H1 (cell line): ENCODE data around the gene DOCK9. TPM values are rescaled to one million over a fixed set of nuclear protein-coding genes. Genes with fewer than 3 reads are reported as not detected.

Experiments
- CTCF ChIA-PET: fragments of 300-600 bp; sonication (Branson Sonifier 250); formaldehyde crosslinking; loops from one replicate; lab custom pipeline; 2021; ENCODE audit not compliant: partially characterized antibody; lab: Charles Lee
- POLR2A ChIA-PET: fragments of 300-600 bp; sonication (Branson Sonifier 250); formaldehyde crosslinking; loops from one replicate; lab custom pipeline; 2021; ENCODE audit warnings: inconsistent platforms; ENCODE audit not compliant: partially characterized antibody; lab: Charles Lee
- DNase-seq, 2 experiments: peaks; one replicate each; pipeline versions ENCODE4 v3.0.0 to v3.0.0-alpha.2; 2010 to 2022; ENCODE audit warnings: low spot score in 2 of 2, low read depth in 1 of 2, mixed read lengths in 1 of 2
- FAIRE-seq: peaks from 2 replicates; lab custom pipeline; 2011; peaks lifted over from hg19 to GRCh38; lab: Jason Lieb, UNC
- H2AFZ ChIP-seq: 2 replicates; pipeline ENCODE4 v1.8.1; 2012; ENCODE audit warnings: low read length, inconsistent platforms
- H2AK5ac ChIP-seq: 2 replicates; pipeline ENCODE4 v1.6.1; 2013; ENCODE audit warnings: low read depth, low read length
- H2BK120ac ChIP-seq: replicated peaks from 2 replicates; pipeline ENCODE3; 2013; ENCODE audit warnings: low read depth, low read length, inconsistent platforms
- H2BK12ac ChIP-seq: 2 replicates; pipeline ENCODE4 v1.6.1; 2013; ENCODE audit warnings: low read depth, low read length
- H2BK15ac ChIP-seq: 2 replicates; pipeline ENCODE4 v1.6.1; 2013; ENCODE audit warnings: low read length
- H2BK20ac ChIP-seq: 2 replicates; pipeline ENCODE4 v1.6.1; 2013; ENCODE audit warnings: low read length
- H2BK5ac ChIP-seq: 2 replicates; pipeline ENCODE4 v1.6.1; 2013; ENCODE audit warnings: low read depth, low read length
- H3K14ac ChIP-seq: 2 replicates; pipeline ENCODE4 v1.6.1; 2013; ENCODE audit warnings: inconsistent platforms; ENCODE audit not compliant: insufficient read length
- H3K18ac ChIP-seq: 2 replicates; pipeline ENCODE4 v1.6.1; 2013; ENCODE audit warnings: low read length; ENCODE audit errors: extremely low read depth
- H3K23ac ChIP-seq: 2 replicates; pipeline ENCODE4 v1.6.1; 2013; ENCODE audit warnings: inconsistent platforms; ENCODE audit not compliant: insufficient read length
- H3K23me2 ChIP-seq: 2 replicates; pipeline ENCODE4 v1.6.1; 2013; ENCODE audit warnings: low read depth, low read length
- H3K27ac ChIP-seq: 2 replicates; pipeline ENCODE4 v1.6.1; 2011; ENCODE audit warnings: low read depth, low read length, inconsistent platforms
- H3K27me3 ChIP-seq, 4 experiments: replicated peaks in 1 of 4; 1 replicate in 1 of 4; 2 replicates in 3 of 4; pipeline versions ENCODE4 v1.6.1 to v1.8.1; 2011 to 2013; ENCODE audit warnings: low read length in 3 of 4, mild to moderate bottlenecking in 3 of 4, inconsistent platforms in 2 of 4, mixed read lengths in 2 of 4, moderate library complexity in 1 of 4; ENCODE audit not compliant: control insufficient read depth in 3 of 4, insufficient read depth in 3 of 4; ENCODE audit errors: extremely low read depth in 1 of 4
- H3K36me3 ChIP-seq, 4 experiments: 2 replicates each; pipeline versions ENCODE4 v1.6.1 to v1.8.1; 2011 to 2013; ENCODE audit warnings: mild to moderate bottlenecking in 4 of 4, low read length in 3 of 4, moderate library complexity in 2 of 4, control low read depth in 1 of 4, inconsistent platforms in 1 of 4; ENCODE audit not compliant: insufficient read depth in 4 of 4, control insufficient read depth in 2 of 4
- H3K4ac ChIP-seq: replicated peaks from 2 replicates; pipeline ENCODE3; 2013; ENCODE audit warnings: low read length, low read depth, mixed read lengths, inconsistent platforms; ENCODE audit not compliant: insufficient read length
- H3K4me1 ChIP-seq, 4 experiments: replicated peaks in 1 of 4; 1 replicate in 1 of 4; 2 replicates in 3 of 4; pipeline versions ENCODE4 v1.6.1 to v1.8.1; 2011 to 2013; ENCODE audit warnings: low read length in 3 of 4, inconsistent platforms in 2 of 4, mixed read lengths in 1 of 4; ENCODE audit not compliant: insufficient read depth in 4 of 4, control insufficient read depth in 3 of 4
- H3K4me2 ChIP-seq, 2 experiments: 2 replicates each; pipeline versions ENCODE4 v1.6.1 to v1.8.1; 2011 to 2013; ENCODE audit warnings: low read depth in 2 of 2, low read length in 2 of 2, control low read depth in 1 of 2, inconsistent platforms in 1 of 2, mild to moderate bottlenecking in 1 of 2; ENCODE audit not compliant: insufficient read depth in 1 of 2
- H3K4me3 ChIP-seq, 4 experiments: fragments of 200-600, 300-600 bp in 1 of 4; sonication (generic), shearing (Covaris generic), sonication (Bioruptor Twin) in 1 of 4; 2 replicates each; pipeline versions ENCODE4 v1.5.1 to v1.8.1; 2011 to 2016; ENCODE audit warnings: low read length in 4 of 4, low read depth in 3 of 4, control low read depth in 2 of 4, inconsistent platforms in 2 of 4, mild to moderate bottlenecking in 2 of 4, mixed read lengths in 1 of 4, moderate library complexity in 1 of 4; ENCODE audit not compliant: insufficient read depth in 2 of 4; ENCODE audit errors: extremely low read depth in 1 of 4
- H3K56ac ChIP-seq: replicated peaks from 2 replicates; pipeline ENCODE3; 2013; ENCODE audit warnings: low read depth, mild to moderate bottlenecking, mixed read lengths, low read length, inconsistent platforms; ENCODE audit not compliant: insufficient read length
- H3K79me1 ChIP-seq: 2 replicates; pipeline ENCODE4 v1.6.1; 2013; ENCODE audit warnings: low read depth, low read length, control low read depth
- H3K79me2 ChIP-seq, 2 experiments: 2 replicates each; pipeline versions ENCODE4 v1.6.1 to v1.8.1; 2012 to 2013; ENCODE audit warnings: low read length in 2 of 2, mild to moderate bottlenecking in 2 of 2, inconsistent platforms in 1 of 2; ENCODE audit not compliant: insufficient read depth in 2 of 2, control insufficient read depth in 1 of 2
- H3K9ac ChIP-seq, 4 experiments: replicated peaks in 1 of 4; 1 replicate in 1 of 4; 2 replicates in 3 of 4; pipeline versions ENCODE4 v1.6.1 to v1.8.1; 2011 to 2013; ENCODE audit warnings: low read depth in 3 of 4, low read length in 3 of 4, control low read depth in 2 of 4, mild to moderate bottlenecking in 2 of 4, moderate library complexity in 2 of 4, inconsistent platforms in 1 of 4; ENCODE audit errors: extremely low read depth in 1 of 4
- H3K9me3 ChIP-seq, 2 experiments: 2 replicates each; pipeline versions ENCODE4 v1.6.1 to v1.8.1; 2012 to 2013; ENCODE audit warnings: mild to moderate bottlenecking in 2 of 2, moderate library complexity in 2 of 2, control low read depth in 1 of 2, inconsistent platforms in 1 of 2, low read depth in 1 of 2, low read length in 1 of 2, mixed read lengths in 1 of 2; ENCODE audit not compliant: insufficient read depth in 2 of 2
- H4K20me1 ChIP-seq, 2 experiments: replicated peaks in 1 of 2; 2 replicates each; pipeline versions ENCODE3 to v1.8.1; 2011 to 2013; ENCODE audit warnings: inconsistent platforms in 2 of 2, low read length in 2 of 2, mild to moderate bottlenecking in 1 of 2; ENCODE audit not compliant: insufficient read depth in 2 of 2, control insufficient read depth in 1 of 2
- H4K5ac ChIP-seq: 2 replicates; pipeline ENCODE4 v1.6.1; 2013; ENCODE audit warnings: low read length, low read depth, mixed read lengths, inconsistent platforms; ENCODE audit not compliant: insufficient read length
- H4K8ac ChIP-seq: 2 replicates; pipeline ENCODE4 v1.8.0; 2013; ENCODE audit warnings: mild to moderate bottlenecking, moderate library complexity, low read length, inconsistent platforms; ENCODE audit not compliant: insufficient read depth; ENCODE audit errors: extremely low read depth
- H4K91ac ChIP-seq: replicated peaks from 2 replicates; pipeline ENCODE3; 2013; ENCODE audit warnings: low read length, mixed read lengths, inconsistent platforms; ENCODE audit not compliant: insufficient read length
- ASH2L ChIP-seq: fragments of 200-600, 300-600 bp; sonication (generic); IDR thresholded peaks from one replicate; pipeline ENCODE4 v1.7.1; 2017; ENCODE audit warnings: low read length
- BCL11A ChIP-seq, 2 experiments: IDR thresholded peaks; one replicate each; pipeline ENCODE4 v1.6.1; 2011; ENCODE audit warnings: low read depth in 2 of 2, low read length in 2 of 2, mild to moderate bottlenecking in 2 of 2
- CEBPB ChIP-seq: IDR thresholded peaks from 2 replicates; pipeline ENCODE4 v1.6.1; 2012; ENCODE audit warnings: low read depth, low read length
- EZH2 ChIP-seq: fragments of 200-600 bp; sonication (generic); IDR thresholded peaks from 2 replicates; pipeline ENCODE4 v1.7.1; 2012; ENCODE audit warnings: low read depth, mild to moderate bottlenecking, moderate library complexity, low read length, inconsistent platforms; ENCODE audit not compliant: severe bottlenecking
- FOSL1 ChIP-seq: IDR thresholded peaks from 2 replicates; pipeline ENCODE4 v1.6.1; 2011; ENCODE audit warnings: mild to moderate bottlenecking, low read depth, low read length, moderate library complexity; ENCODE audit not compliant: insufficient read depth
- KDM4A ChIP-seq: IDR thresholded peaks from one replicate; pipeline ENCODE4 v1.7.1; 2012; ENCODE audit warnings: low read depth, mild to moderate bottlenecking, moderate library complexity, low read length, inconsistent platforms; ENCODE audit not compliant: severe bottlenecking
- KDM5A ChIP-seq: fragments of 200-600 bp; IDR thresholded peaks from 2 replicates; pipeline ENCODE4 v1.7.1; 2012; ENCODE audit warnings: mild to moderate bottlenecking, low read length, inconsistent platforms, mixed read lengths
- MAFK ChIP-seq: IDR thresholded peaks from 2 replicates; pipeline ENCODE4 v1.6.1; 2012; ENCODE audit warnings: low read depth, mild to moderate bottlenecking, improper control_type of control experiment, low read length
- POLR2A ChIP-seq, 2 experiments: IDR thresholded peaks; 1 replicate in 1 of 2; 2 replicates in 1 of 2; pipeline ENCODE4 v1.6.1; 2011; ENCODE audit warnings: low read depth in 2 of 2, low read length in 2 of 2, mild to moderate bottlenecking in 2 of 2; ENCODE audit errors: control extremely low read depth in 1 of 2
- TAF1 ChIP-seq: IDR thresholded peaks from 2 replicates; pipeline ENCODE4 v1.6.1; 2011; ENCODE audit warnings: mild to moderate bottlenecking, low read depth, low read length
- TEAD4 ChIP-seq: IDR thresholded peaks from 2 replicates; pipeline ENCODE4 v1.6.1; 2012; ENCODE audit warnings: low read depth, low read length, inconsistent platforms, mixed read lengths
- WGBS, 2 experiments: shearing (Covaris generic) in 1 of 2; methylation state at CpG; one replicate each; pipeline versions ENCODE4 v1.1.6 to v1.1.7; 2013 to 2015; ENCODE audit warnings: low lambda C conversion rate in 2 of 2, mixed read lengths in 2 of 2, inconsistent platforms in 1 of 2, low coverage in 1 of 2, missing lambda C conversion rate in 1 of 2; ENCODE audit not compliant: insufficient replicate concordance in 2 of 2, insufficient coverage in 1 of 2, insufficient read length in 1 of 2; ENCODE audit errors: extremely low coverage in 1 of 2, missing lambda C conversion rate in 1 of 2; 5-methylcytosine and 5-hydroxymethylcytosine counted together
- polyA plus RNA-seq, 7 experiments: library from polyadenylated mRNA; depleted of rRNA in 3 of 7; stranded (reverse) in 5 of 7; unstranded in 2 of 7; fragments of >200 nt in 5 of 7; fragments of 200-250 nt in 2 of 7; gene quantifications; 1 replicate in 5 of 7; 2 replicates in 1 of 7; 4 replicates in 1 of 7; pipeline versions ENCODE4 v1.2.1 to v1.2.3, GENCODE V29; 2011 to 2013; ENCODE audit warnings: missing spikeins in 2 of 7, mixed read lengths in 2 of 7
- total RNA-seq: library from RNA; stranded (reverse); fragmentation: NEBNext Ultra II Directional; extraction: Animal tissue kit (Norgen Biotek cat#: 25700); gene quantifications from 2 replicates; pipeline ENCODE4 v1.2.1, GENCODE V29; 2021
- TF ChIP-seq, protein P1 (sequence below): IDR thresholded peaks from 2 replicates; pipeline ENCODE4 v1.6.1; 2012; ENCODE audit warnings: low read length, inconsistent platforms
- TF ChIP-seq, protein P2 (sequence below): IDR thresholded peaks from 2 replicates; pipeline ENCODE4 v1.6.1; 2012; ENCODE audit warnings: inconsistent platforms

Gene DOCK9
- total and polyA plus RNA-seq, 2 of the 8 experiments (the other 6 are each of a cell fraction or from before 2014, with no cell fraction given), result 21.6 to 31.5 TPM

DNA sequence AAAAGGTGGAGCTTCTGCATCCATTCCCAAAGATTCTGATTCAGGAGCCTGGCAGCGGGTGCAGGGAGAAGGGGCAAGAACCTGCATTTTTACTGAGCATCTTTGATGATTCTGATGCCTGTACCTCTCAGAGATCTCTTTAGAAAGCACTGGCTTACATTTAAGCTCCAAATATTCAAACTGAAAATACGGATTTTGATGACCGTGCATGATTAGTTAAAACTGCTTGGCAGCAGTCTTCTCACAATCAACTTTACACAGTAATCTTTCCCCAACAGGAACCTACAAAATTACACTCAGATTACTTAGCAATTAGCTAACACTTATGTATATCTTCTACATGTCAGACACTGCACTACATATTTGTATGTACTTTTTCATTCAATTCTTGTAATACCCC is 108.9 kb downstream of the DOCK9 start:
- no peak overlapping the region for H3K9ac ChIP-seq
- no peak overlapping the region for H3K23ac ChIP-seq
- H3K27me3 ChIP-seq, result no peaks in the 10 kb centered on the region
- H3K27ac ChIP-seq, result no peak overlapping the region
- ChIA-PET POLR2A (no interaction called here), CTCF (interaction anchor here (0.8 to 6.8 kb wide), 16 partner anchors 9 to 565 kb away, joined by 3 to 71 read pairs (median 4); no protein-coding TSS in a partner anchor)
- no peaks in the 10 kb centered on the region for H3K79me1 ChIP-seq
- H2BK120ac ChIP-seq, result no peak overlapping the region
- no peak overlapping the region for H2BK20ac ChIP-seq
- H3K56ac ChIP-seq, result no peak overlapping the region
- peaks cover 11 to 14% of the 10 kb centered on the region in 2 experiments for H3K9me3 ChIP-seq
- H3K79me2 ChIP-seq, result no peaks in the 10 kb centered on the region
- no peak for DNase-seq
- H4K8ac ChIP-seq, result no peak overlapping the region
- peaks cover 0 to 8% (median 3%) of the 10 kb centered on the region in 4 experiments; a peak in 3 of 8 replicates for H3K36me3 ChIP-seq
- no peak overlapping the region for H2BK12ac ChIP-seq
- no peak overlapping the region for H2AK5ac ChIP-seq
- FAIRE-seq, result no peak
- no peaks in the 10 kb centered on the region for H4K20me1 ChIP-seq
- H2BK15ac ChIP-seq, result no peak overlapping the region
- 89% methylated on average over 3 of the region's 3 CpGs; no CpG with 5 or more reads in 1 of the 2 experiments for WGBS, 2 experiments
- no peak overlapping the region for H3K4me3 ChIP-seq
- H3K4ac ChIP-seq, result no peak overlapping the region
- no peak overlapping the region for H3K4me2 ChIP-seq
- no peak overlapping the region for H2BK5ac ChIP-seq
- no peak overlapping the region for H3K18ac ChIP-seq
- no peak overlapping the region for H2AFZ ChIP-seq
- no peaks in the 10 kb centered on the region for H3K23me2 ChIP-seq
- no peak overlapping the region for H4K91ac ChIP-seq
- no peak overlapping the region for H3K14ac ChIP-seq
- no peaks in the 10 kb centered on the region for H3K4me1 ChIP-seq
- no peak overlapping the region for H4K5ac ChIP-seq
- TF ChIP-seq TEAD4 (no peak), KDM5A (no peak), ASH2L (no peak), CEBPB (no peak), EZH2 (no peak), POLR2A (IDR thresholded peaks at IDR 0.05; ENCODE audit: control extremely low read depth in 1 of 2, low read depth in 2 of 2, low read length in 2 of 2) (no peak), MAFK (no peak), FOSL1 (no peak), KDM4A (no peak), BCL11A (IDR thresholded peaks at IDR 0.05; ENCODE audit: low read depth in 2 of 2, low read length in 2 of 2) (no peak), TAF1 (no peak)
- TF ChIP-seq, protein P1, sequence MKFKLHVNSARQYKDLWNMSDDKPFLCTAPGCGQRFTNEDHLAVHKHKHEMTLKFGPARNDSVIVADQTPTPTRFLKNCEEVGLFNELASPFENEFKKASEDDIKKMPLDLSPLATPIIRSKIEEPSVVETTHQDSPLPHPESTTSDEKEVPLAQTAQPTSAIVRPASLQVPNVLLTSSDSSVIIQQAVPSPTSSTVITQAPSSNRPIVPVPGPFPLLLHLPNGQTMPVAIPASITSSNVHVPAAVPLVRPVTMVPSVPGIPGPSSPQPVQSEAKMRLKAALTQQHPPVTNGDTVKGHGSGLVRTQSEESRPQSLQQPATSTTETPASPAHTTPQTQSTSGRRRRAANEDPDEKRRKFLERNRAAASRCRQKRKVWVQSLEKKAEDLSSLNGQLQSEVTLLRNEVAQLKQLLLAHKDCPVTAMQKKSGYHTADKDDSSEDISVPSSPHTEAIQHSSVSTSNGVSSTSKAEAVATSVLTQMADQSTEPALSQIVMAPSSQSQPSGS, result no peak
- TF ChIP-seq, protein P2, sequence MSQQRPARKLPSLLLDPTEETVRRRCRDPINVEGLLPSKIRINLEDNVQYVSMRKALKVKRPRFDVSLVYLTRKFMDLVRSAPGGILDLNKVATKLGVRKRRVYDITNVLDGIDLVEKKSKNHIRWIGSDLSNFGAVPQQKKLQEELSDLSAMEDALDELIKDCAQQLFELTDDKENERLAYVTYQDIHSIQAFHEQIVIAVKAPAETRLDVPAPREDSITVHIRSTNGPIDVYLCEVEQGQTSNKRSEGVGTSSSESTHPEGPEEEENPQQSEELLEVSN, result no peak
